Measurements from ENCODE around the gene RNF223. TPM values are rescaled to one million over a fixed set of nuclear protein-coding genes. Genes with fewer than 3 reads are reported as not detected.

RNF223 gene
- total RNA-seq, 1 donor from 2014 or later: not detected

- H3K4me1 Mint-ChIP-seq (ENCODE audit: unreplicated experiment): peaks cover 3% of the 10 kb centered on the region
- H3K27me3 Mint-ChIP-seq (ENCODE audit: unreplicated experiment): peaks cover 4% of the 10 kb centered on the region
- DNase-seq (ENCODE audit: extremely low spot score, unreplicated experiment): no peak
- H3K9me3 Mint-ChIP-seq (ENCODE audit: unreplicated experiment): no peaks in the 10 kb centered on the region
- H3K36me3 Mint-ChIP-seq (ENCODE audit: unreplicated experiment): no peaks in the 10 kb centered on the region
- H3K27ac Mint-ChIP-seq (ENCODE audit: unreplicated experiment): no peak overlapping the region
- TF ChIP-seq, protein P1, sequence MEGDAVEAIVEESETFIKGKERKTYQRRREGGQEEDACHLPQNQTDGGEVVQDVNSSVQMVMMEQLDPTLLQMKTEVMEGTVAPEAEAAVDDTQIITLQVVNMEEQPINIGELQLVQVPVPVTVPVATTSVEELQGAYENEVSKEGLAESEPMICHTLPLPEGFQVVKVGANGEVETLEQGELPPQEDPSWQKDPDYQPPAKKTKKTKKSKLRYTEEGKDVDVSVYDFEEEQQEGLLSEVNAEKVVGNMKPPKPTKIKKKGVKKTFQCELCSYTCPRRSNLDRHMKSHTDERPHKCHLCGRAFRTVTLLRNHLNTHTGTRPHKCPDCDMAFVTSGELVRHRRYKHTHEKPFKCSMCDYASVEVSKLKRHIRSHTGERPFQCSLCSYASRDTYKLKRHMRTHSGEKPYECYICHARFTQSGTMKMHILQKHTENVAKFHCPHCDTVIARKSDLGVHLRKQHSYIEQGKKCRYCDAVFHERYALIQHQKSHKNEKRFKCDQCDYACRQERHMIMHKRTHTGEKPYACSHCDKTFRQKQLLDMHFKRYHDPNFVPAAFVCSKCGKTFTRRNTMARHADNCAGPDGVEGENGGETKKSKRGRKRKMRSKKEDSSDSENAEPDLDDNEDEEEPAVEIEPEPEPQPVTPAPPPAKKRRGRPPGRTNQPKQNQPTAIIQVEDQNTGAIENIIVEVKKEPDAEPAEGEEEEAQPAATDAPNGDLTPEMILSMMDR (IDR thresholded peaks at IDR 0.05): no peak
- no peak overlapping the region for H3K4me3 Mint-ChIP-seq (ENCODE audit: unreplicated experiment)
Observed at GRCh38 chr1:1120866-1121591, 46.9 kb upstream of the RNF223 start.

GRCh38 chr1:1120096-1120495, 46.0 kb upstream of the RNF223 start:
- peaks cover 3% of the 10 kb centered on the region for H3K4me1 Mint-ChIP-seq (ENCODE audit: unreplicated experiment)
- H3K36me3 Mint-ChIP-seq (ENCODE audit: unreplicated experiment): no peaks in the 10 kb centered on the region
- DNase-seq (ENCODE audit: extremely low spot score, unreplicated experiment): no peak
- peaks cover 4% of the 10 kb centered on the region for H3K27me3 Mint-ChIP-seq (ENCODE audit: unreplicated experiment)
- no peak overlapping the region for H3K27ac Mint-ChIP-seq (ENCODE audit: unreplicated experiment)
- no peaks in the 10 kb centered on the region for H3K9me3 Mint-ChIP-seq (ENCODE audit: unreplicated experiment)
- H3K4me3 Mint-ChIP-seq (ENCODE audit: unreplicated experiment): no peak overlapping the region
- TF ChIP-seq, protein P1 (IDR thresholded peaks at IDR 0.05): no peak

GRCh38 chr1:1119272-1119890, 45.3 kb upstream of the RNF223 start:
- no peaks in the 10 kb centered on the region for H3K9me3 Mint-ChIP-seq (ENCODE audit: unreplicated experiment)

GRCh38 chr1:1118876-1119220, 44.7 kb upstream of the RNF223 start:
- TF ChIP-seq, protein P1 (IDR thresholded peaks at IDR 0.05): no peak
- DNase-seq (ENCODE audit: extremely low spot score, unreplicated experiment): no peak
- Mint-ChIP-seq H3K27ac (ENCODE audit: unreplicated experiment) (no peak overlapping the region), H3K9me3 (ENCODE audit: unreplicated experiment) (no peaks in the 10 kb centered on the region), H3K4me3 (ENCODE audit: unreplicated experiment) (no peak overlapping the region), H3K36me3 (ENCODE audit: unreplicated experiment) (no peaks in the 10 kb centered on the region), H3K4me1 (ENCODE audit: unreplicated experiment) (peaks cover 13% of the 10 kb centered on the region), H3K27me3 (ENCODE audit: unreplicated experiment) (peaks cover 4% of the 10 kb centered on the region)

More at GRCh38 chr1:1119272-1119890, 45.3 kb upstream of the RNF223 start:
- peaks cover 4% of the 10 kb centered on the region for H3K27me3 Mint-ChIP-seq (ENCODE audit: unreplicated experiment)
- H3K27ac Mint-ChIP-seq (ENCODE audit: unreplicated experiment): no peak overlapping the region
- no peak overlapping the region for H3K4me3 Mint-ChIP-seq (ENCODE audit: unreplicated experiment)
- no peaks in the 10 kb centered on the region for H3K36me3 Mint-ChIP-seq (ENCODE audit: unreplicated experiment)
- TF ChIP-seq, protein P1 (IDR thresholded peaks at IDR 0.05): no peak
- peaks cover 11% of the 10 kb centered on the region for H3K4me1 Mint-ChIP-seq (ENCODE audit: unreplicated experiment)
- no peak for DNase-seq (ENCODE audit: extremely low spot score, unreplicated experiment)

DNA sequence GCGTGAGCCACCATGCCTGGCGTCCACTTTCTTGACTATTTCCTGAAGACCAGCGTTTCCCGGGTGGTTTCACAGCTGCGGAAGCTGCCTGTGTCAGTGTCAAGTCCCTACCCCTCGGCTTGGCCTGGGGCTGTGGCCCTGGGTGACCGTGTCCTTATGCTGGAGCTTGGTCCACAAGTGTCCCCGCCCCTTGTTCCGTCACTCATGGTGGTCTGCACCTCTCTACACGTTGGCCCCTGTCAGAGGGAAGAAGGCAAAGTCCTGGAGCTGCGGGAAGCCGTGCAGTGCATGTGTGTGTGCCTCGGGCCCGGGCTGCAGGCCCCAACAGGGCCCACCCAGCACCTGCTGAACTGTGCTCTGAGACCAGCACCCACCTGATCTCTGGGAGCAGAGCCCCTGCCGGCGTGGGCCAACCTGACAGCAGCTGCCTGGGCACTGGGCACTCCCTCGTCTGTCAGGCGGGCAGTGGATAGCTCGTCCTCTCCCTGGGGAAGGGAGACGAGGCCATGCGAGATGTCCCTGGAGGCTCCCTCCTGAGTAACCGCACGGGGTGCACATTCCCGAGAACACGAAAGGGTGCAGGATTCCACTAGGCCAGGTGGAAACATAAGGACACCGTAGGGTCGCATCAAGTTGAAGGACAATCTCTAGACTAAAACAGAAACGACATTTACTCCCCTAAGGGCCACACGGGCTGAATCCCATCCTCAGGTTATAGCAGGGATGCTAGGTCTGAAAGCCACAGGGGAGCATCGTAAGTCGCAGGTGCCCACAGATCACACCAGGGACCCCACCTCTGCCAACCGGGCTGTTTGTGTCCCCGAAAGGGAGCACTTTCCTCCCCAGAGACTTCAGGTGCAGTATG, 44.1 kb upstream of the RNF223 start:
- Mint-ChIP-seq H3K27me3 (ENCODE audit: unreplicated experiment) (peaks cover 4% of the 10 kb centered on the region), H3K9me3 (ENCODE audit: unreplicated experiment) (no peaks in the 10 kb centered on the region), H3K4me3 (ENCODE audit: unreplicated experiment) (no peak overlapping the region), H3K4me1 (ENCODE audit: unreplicated experiment) (peaks cover 13% of the 10 kb centered on the region), H3K36me3 (ENCODE audit: unreplicated experiment) (peaks cover 2% of the 10 kb centered on the region), H3K27ac (ENCODE audit: unreplicated experiment) (no peak overlapping the region)
- TF ChIP-seq, protein P1 (IDR thresholded peaks at IDR 0.05): no peak
- DNase-seq (ENCODE audit: extremely low spot score, unreplicated experiment): no peak

Measured in osteocyte (in vitro differentiated cells).